A549 (cell line): Measurements from ENCODE around the gene BICDL1. TPM values are rescaled to one million over a fixed set of nuclear protein-coding genes. Genes with fewer than 3 reads are reported as not detected.

Source experiments
- ATAC-seq, 2 experiments: fragments of 200-7000 bp in 1 of 2; fragments of >200 bp in 1 of 2; cut with Nextera tagmentation in 1 of 2; cut with Tn5 transposase in 1 of 2; 3 replicates each; pipeline versions ENCODE4 v1.8.0 to v1.9.1; 2018 to 2020; ENCODE audit warnings: mild to moderate bottlenecking in 1 of 2, moderate library complexity in 1 of 2
- CTCF ChIA-PET: fragments of 300-600 bp; sonication (Branson Sonifier 250); formaldehyde crosslinking; extraction: SDS; loops from one replicate; lab custom pipeline; 2021; ENCODE audit warnings: antibody characterized with exemption, inconsistent platforms; lab: Yijun Ruan, JAX
- POLR2A ChIA-PET: fragments of 350-600 bp; formaldehyde crosslinking; extraction: SDS; loops from one replicate; lab custom pipeline; 2021; ENCODE audit warnings: antibody characterized with exemption, inconsistent platforms; lab: Yijun Ruan, JAX
- DNase-seq, 2 experiments: peaks; one replicate each; pipeline versions ENCODE4 v3.0.0 to v3.0.0-alpha.2; 2011 to 2016; ENCODE audit warnings: low read depth in 1 of 2, low spot score in 1 of 2
- FAIRE-seq: peaks from 2 replicates; lab custom pipeline; 2011; peaks lifted over from hg19 to GRCh38; lab: Jason Lieb, UNC
- H3K27ac ChIP-seq, 2 experiments: fragments of >200 bp; sonication (Bioruptor Twin); formaldehyde crosslinking; 3 replicates each; pipeline ENCODE4 v1.5.1; 2016 to 2017
- H3K4me1 ChIP-seq: fragments of >200 bp; sonication (Bioruptor Twin); formaldehyde crosslinking; 3 replicates; pipeline ENCODE4 v1.6.1; 2016
- H3K4me2 ChIP-seq: fragments of >200 bp; sonication (Bioruptor Twin); formaldehyde crosslinking; 3 replicates; pipeline ENCODE4 v1.6.1; 2016
- H3K4me3 ChIP-seq: fragments of >200 bp; sonication (Bioruptor Twin); formaldehyde crosslinking; 3 replicates; pipeline ENCODE4 v1.5.1; 2016
- H3K9me3 ChIP-seq: fragments of >200 bp; sonication (Bioruptor Twin); formaldehyde crosslinking; 3 replicates; pipeline ENCODE4 v1.6.1; 2016
- CHD4 ChIP-seq: fragments of 200-600 bp; sonication (generic); IDR thresholded peaks from 2 replicates; pipeline ENCODE4 v1.6.1; 2016; ENCODE audit warnings: antibody characterized with exemption, mild to moderate bottlenecking, borderline replicate concordance
- FOSB ChIP-seq: fragments of 250-450 bp; sonication (Bioruptor Pico); IDR thresholded peaks from 2 replicates; pipeline ENCODE4 v1.5.0; 2020; ENCODE audit warnings: mild to moderate bottlenecking, moderate library complexity
- HEYL ChIP-seq: fragments of 250-450 bp; sonication (Bioruptor Pico); IDR thresholded peaks from 2 replicates; pipeline ENCODE4 v1.8.0; 2021; ENCODE audit warnings: mild to moderate bottlenecking, moderate library complexity
- HOXB5 ChIP-seq: fragments of 250-450 bp; sonication (Bioruptor Pico); IDR thresholded peaks from 2 replicates; pipeline ENCODE4 v1.5.0; 2020; ENCODE audit warnings: mild to moderate bottlenecking, moderate library complexity
- JUNB ChIP-seq: fragments of >200 bp; sonication (Bioruptor Twin); formaldehyde crosslinking; IDR thresholded peaks from 2 replicates; pipeline ENCODE4 v1.6.1; 2016
- POLR2AphosphoS2 ChIP-seq: conservative IDR thresholded peaks from 2 replicates; pipeline ENCODE4 v1.6.1; 2012; ENCODE audit warnings: low read length, improper control_type of control experiment, inconsistent platforms
- SREBF2 ChIP-seq: fragments of 450-650 bp; IDR thresholded peaks from 2 replicates; pipeline ENCODE4 v1.6.1; 2014; ENCODE audit warnings: mild to moderate bottlenecking, moderate library complexity
- TFCP2L1 ChIP-seq: fragments of 250-450 bp; sonication (Bioruptor Pico); IDR thresholded peaks from 2 replicates; pipeline ENCODE4 v1.5.0; 2021; ENCODE audit warnings: mild to moderate bottlenecking
- TP53 ChIP-seq: fragments of 250-450 bp; sonication (Bioruptor Pico); IDR thresholded peaks from 2 replicates; pipeline ENCODE4 v1.5.0; 2021; ENCODE audit warnings: mild to moderate bottlenecking, moderate library complexity
- ZC3H11A ChIP-seq: fragments of 450-650 bp; IDR thresholded peaks from 2 replicates; pipeline ENCODE4 v1.6.1; 2014; ENCODE audit warnings: antibody characterized with exemption, mild to moderate bottlenecking
- ZFP36 ChIP-seq: fragments of 450-650 bp; IDR thresholded peaks from 2 replicates; pipeline ENCODE4 v1.6.1; 2014; ENCODE audit warnings: borderline replicate concordance; ENCODE audit not compliant: partially characterized antibody
- ZNF302 ChIP-seq: fragments of 250-450 bp; sonication (Bioruptor Pico); IDR thresholded peaks from 2 replicates; pipeline ENCODE4 v1.9.0; 2021; ENCODE audit warnings: inconsistent platforms, mild to moderate bottlenecking, moderate library complexity
- WGBS: methylation state at CpG from one replicate; pipeline ENCODE4 v1.1.6; 2017; ENCODE audit errors: missing lambda C conversion rate; 5-methylcytosine and 5-hydroxymethylcytosine counted together
- polyA plus RNA-seq, 4 experiments: library from polyadenylated mRNA; depleted of rRNA in 3 of 4; stranded (reverse); fragments of >200 nt; fragmentation: RNase III in 1 of 4; extraction: RNeasy Plus Mini Kit Qiagen cat#74134 plus additional on column Dnase treatment in 1 of 4; gene quantifications; 2 replicates in 3 of 4; 3 replicates in 1 of 4; pipeline ENCODE4 v1.2.3, GENCODE V29; 2011 to 2017
- TF ChIP-seq, protein P1 (sequence below): IDR thresholded peaks from 2 replicates; pipeline ENCODE4 v1.6.1; 2012; ENCODE audit warnings: low read depth, borderline replicate concordance
- TF ChIP-seq, protein P2 (sequence below): fragments of 250-450 bp; sonication (Bioruptor Pico); IDR thresholded peaks from 2 replicates; pipeline ENCODE4 v1.5.0; 2021; ENCODE audit warnings: mild to moderate bottlenecking, moderate library complexity, borderline replicate concordance
- TF ChIP-seq, protein P3 (sequence below): fragments of >200 bp; sonication (Bioruptor Twin); formaldehyde crosslinking; IDR thresholded peaks from 3 replicates; pipeline ENCODE4 v1.6.1; 2016
- TF ChIP-seq, protein P4 (sequence below): fragments of >200 bp; sonication (Bioruptor Twin); formaldehyde crosslinking; IDR thresholded peaks from 3 replicates; pipeline ENCODE4 v1.5.1; 2016

Gene BICDL1
- polyA plus RNA-seq, 2 of the 4 experiments (the other 2 are of a cell fraction), result 3.8 to 4.5 TPM

DNA sequence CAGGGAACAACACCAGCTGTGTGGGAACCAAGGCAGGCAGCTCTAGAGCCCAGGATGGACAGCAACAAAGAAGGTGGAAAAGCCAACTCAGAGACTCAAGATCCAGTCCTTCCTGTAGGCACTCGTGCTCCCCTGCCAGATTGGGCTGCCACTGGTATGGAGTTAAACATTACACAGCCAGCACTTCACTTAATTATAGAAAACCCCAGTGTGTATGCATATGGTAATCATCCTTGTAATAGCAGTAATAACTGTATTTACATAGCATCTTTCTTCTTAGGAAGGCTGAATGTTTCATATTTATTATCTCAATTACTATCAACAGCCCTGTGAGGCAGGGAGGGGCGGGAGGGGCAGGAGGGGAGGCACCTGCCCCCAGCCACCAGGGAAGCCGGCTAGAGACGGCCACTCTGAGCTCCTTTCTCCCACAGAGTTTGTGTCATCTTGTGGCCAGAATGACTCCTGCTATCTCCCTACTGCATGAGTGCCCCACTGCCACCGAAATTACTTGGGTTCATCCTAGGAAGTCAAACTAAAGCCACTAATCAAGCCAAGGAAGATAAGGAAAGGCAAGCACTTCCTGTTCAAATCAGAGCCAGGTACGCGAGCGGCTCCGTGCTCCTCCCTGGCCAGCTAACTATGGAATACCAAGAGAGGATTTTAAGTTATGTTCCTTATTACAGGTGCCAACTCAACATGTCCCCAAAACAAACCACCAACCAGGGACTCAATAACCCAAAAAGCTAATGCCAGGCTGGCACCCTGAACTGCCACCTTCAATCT is 143.2 kb downstream of the BICDL1 start:
- H3K9me3 ChIP-seq, result no peaks in the 10 kb centered on the region
- TF ChIP-seq SREBF2 (no peak), TP53 (no peak), POLR2AphosphoS2 (no peak), ZNF302 (CRISPR knock-in tag) (no peak), TFCP2L1 (CRISPR knock-in tag) (no peak), HEYL (CRISPR knock-in tag) (no peak)
- TF ChIP-seq, protein P1, sequence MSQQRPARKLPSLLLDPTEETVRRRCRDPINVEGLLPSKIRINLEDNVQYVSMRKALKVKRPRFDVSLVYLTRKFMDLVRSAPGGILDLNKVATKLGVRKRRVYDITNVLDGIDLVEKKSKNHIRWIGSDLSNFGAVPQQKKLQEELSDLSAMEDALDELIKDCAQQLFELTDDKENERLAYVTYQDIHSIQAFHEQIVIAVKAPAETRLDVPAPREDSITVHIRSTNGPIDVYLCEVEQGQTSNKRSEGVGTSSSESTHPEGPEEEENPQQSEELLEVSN, result no peak
- TF ChIP-seq, protein P2, sequence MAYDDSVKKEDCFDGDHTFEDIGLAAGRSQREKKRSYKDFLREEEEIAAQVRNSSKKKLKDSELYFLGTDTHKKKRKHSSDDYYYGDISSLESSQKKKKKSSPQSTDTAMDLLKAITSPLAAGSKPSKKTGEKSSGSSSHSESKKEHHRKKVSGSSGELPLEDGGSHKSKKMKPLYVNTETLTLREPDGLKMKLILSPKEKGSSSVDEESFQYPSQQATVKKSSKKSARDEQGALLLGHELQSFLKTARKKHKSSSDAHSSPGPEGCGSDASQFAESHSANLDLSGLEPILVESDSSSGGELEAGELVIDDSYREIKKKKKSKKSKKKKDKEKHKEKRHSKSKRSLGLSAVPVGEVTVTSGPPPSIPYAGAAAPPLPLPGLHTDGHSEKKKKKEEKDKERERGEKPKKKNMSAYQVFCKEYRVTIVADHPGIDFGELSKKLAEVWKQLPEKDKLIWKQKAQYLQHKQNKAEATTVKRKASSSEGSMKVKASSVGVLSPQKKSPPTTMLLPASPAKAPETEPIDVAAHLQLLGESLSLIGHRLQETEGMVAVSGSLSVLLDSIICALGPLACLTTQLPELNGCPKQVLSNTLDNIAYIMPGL (CRISPR knock-in tag), result no peak
- TF ChIP-seq, protein P3, sequence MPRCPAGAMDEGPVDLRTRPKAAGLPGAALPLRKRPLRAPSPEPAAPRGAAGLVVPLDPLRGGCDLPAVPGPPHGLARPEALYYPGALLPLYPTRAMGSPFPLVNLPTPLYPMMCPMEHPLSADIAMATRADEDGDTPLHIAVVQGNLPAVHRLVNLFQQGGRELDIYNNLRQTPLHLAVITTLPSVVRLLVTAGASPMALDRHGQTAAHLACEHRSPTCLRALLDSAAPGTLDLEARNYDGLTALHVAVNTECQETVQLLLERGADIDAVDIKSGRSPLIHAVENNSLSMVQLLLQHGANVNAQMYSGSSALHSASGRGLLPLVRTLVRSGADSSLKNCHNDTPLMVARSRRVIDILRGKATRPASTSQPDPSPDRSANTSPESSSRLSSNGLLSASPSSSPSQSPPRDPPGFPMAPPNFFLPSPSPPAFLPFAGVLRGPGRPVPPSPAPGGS, result no peak
- TF ChIP-seq, protein P4, sequence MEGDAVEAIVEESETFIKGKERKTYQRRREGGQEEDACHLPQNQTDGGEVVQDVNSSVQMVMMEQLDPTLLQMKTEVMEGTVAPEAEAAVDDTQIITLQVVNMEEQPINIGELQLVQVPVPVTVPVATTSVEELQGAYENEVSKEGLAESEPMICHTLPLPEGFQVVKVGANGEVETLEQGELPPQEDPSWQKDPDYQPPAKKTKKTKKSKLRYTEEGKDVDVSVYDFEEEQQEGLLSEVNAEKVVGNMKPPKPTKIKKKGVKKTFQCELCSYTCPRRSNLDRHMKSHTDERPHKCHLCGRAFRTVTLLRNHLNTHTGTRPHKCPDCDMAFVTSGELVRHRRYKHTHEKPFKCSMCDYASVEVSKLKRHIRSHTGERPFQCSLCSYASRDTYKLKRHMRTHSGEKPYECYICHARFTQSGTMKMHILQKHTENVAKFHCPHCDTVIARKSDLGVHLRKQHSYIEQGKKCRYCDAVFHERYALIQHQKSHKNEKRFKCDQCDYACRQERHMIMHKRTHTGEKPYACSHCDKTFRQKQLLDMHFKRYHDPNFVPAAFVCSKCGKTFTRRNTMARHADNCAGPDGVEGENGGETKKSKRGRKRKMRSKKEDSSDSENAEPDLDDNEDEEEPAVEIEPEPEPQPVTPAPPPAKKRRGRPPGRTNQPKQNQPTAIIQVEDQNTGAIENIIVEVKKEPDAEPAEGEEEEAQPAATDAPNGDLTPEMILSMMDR, result no peak
- no peak for ATAC-seq
- no peaks in the 10 kb centered on the region for H3K4me1 ChIP-seq
- FAIRE-seq, result no peak
- whole genome bisulfite sequencing, result 90% methylated on average over 9 of the region's 9 CpGs
- no peak overlapping the region for H3K4me2 ChIP-seq
- DNase-seq, result no peak
- CTCF ChIA-PET, result interaction anchor here (0.6 to 2.6 kb wide), 4 partner anchors 9 to 66 kb away, joined by 3 to 6 read pairs (median 4); no protein-coding TSS in a partner anchor
- no peak overlapping the region for H3K4me3 ChIP-seq
- H3K27ac ChIP-seq, result no peak overlapping the region
- POLR2A ChIA-PET, result interaction anchor here (1.0 kb wide), 1 partner anchor 69 kb away, joined by 3 read pairs; the partner anchor contains the start of gene RPLP0

DNA sequence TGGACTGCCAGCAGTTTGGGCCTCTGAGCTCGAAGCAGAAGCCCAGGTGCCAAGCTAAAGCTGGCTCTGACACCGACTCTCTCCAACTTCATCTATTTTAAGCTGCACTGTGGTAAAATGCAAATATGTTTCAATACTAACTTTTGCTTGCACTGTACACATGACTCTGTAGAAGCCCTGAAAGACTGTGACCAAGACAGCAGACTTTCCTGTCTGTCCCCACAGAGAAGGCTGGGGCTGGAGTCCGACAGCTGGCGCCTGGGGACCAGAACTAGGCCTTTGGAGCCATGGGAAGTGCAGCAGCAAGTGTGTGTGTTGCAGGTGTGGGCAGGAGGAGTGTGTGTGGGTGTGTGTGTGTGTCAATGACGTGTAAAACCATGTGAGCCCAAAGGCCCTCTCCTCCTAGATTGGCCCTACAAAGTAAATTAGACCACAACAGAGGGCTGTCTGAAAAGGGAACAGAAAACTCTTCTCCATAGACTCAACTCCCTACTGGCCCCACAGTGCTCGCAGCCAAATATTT is 143.9 kb downstream of the BICDL1 start:
- 91% methylated on average over 6 of the region's 6 CpGs for WGBS
- FAIRE-seq (no peak), ATAC-seq (no peak), DNase-seq (no peak)
- TF ChIP-seq FOSB (no peak), ZFP36 (no peak), HOXB5 (no peak), HEYL (CRISPR knock-in tag) (no peak), CHD4 (no peak), JUNB (no peak), ZC3H11A (no peak)
- TF ChIP-seq, protein P4, result no peak
- H3K9me3 ChIP-seq, result no peaks in the 10 kb centered on the region
- CTCF ChIA-PET, result interaction anchor here (1.0 to 2.6 kb wide), 2 partner anchors 10 to 14 kb away, joined by 3 to 6 read pairs; no protein-coding TSS in a partner anchor
- no peak overlapping the region for H3K4me3 ChIP-seq
- no peaks in the 10 kb centered on the region for H3K4me1 ChIP-seq
- no peak overlapping the region for H3K27ac ChIP-seq
- no peak overlapping the region for H3K4me2 ChIP-seq
- POLR2A ChIA-PET, result no interaction called here
